NCI-H1105 treated with DMSO at 0.1 percent for 48 hours (cell line): Measurements from ENCODE around the gene TRIM13.
"Not testable (repeated sequence)": the region's sequence is repeated elsewhere in the genome, so short reads cannot be mapped to it uniquely, and the experiment has no call there.

ENCODE experiments used
- DNase-seq: peaks from one replicate; lab custom pipeline; 2025; lab: John Stamatoyannopoulos, UW

The TRIM13 gene

GRCh38 chr13:49996951-49997895, at the start of gene TRIM13:
Gene TRIM13, plus strand, starts transcription at chr13:49997042. Its CDS starts 14,899 bp downstream, at chr13:50011941.
- peak; percentile 63 for DNase-seq

GRCh38 chr13:49948777-49949270, 48.0 kb upstream of the TRIM13 start:
- DNase-seq: not testable (repeated sequence)

GRCh38 chr13:49951754-49952535, 44.9 kb upstream of the TRIM13 start:
- DNase-seq: no peak

- DNase-seq: no peak
These were observed 43.3 kb upstream of the TRIM13 start for GRCh38 chr13:49953560-49953959.

GRCh38 chr13:49954674-49955455, 42.0 kb upstream of the TRIM13 start:
- no peak for DNase-seq

- no peak for DNase-seq
These were observed 40.7 kb upstream of the TRIM13 start for GRCh38 chr13:49956131-49956530.

GRCh38 chr13:49958321-49958720, 38.5 kb upstream of the TRIM13 start:
- no peak for DNase-seq

GRCh38 chr13:49967456-49967855, 29.4 kb upstream of the TRIM13 start:
- DNase-seq: no peak

GRCh38 chr13:49972709-49973108, 24.1 kb upstream of the TRIM13 start:
- no peak for DNase-seq

- no peak for DNase-seq
These were observed 21.0 kb upstream of the TRIM13 start for GRCh38 chr13:49975826-49976225.

GRCh38 chr13:49976314-49977258, 20.3 kb upstream of the TRIM13 start:
- DNase-seq: peak; percentile 63

- DNase-seq: no peak
These were observed 18.9 kb upstream of the TRIM13 start for GRCh38 chr13:49977992-49978391.

GRCh38 chr13:49980266-49980665, 16.6 kb upstream of the TRIM13 start:
- DNase-seq: no peak

GRCh38 chr13:49985129-49985528, 11.7 kb upstream of the TRIM13 start:
- peak; percentile 44 for DNase-seq

GRCh38 chr13:49986471-49986870, 10.4 kb upstream of the TRIM13 start:
- no peak for DNase-seq

GRCh38 chr13:49990612-49991011, 6.2 kb upstream of the TRIM13 start:
- DNase-seq: not testable (repeated sequence)

- DNase-seq: no peak
These were observed 3.7 kb upstream of the TRIM13 start for GRCh38 chr13:49993111-49993510.

GRCh38 chr13:49993666-49994065, 3.2 kb upstream of the TRIM13 start:
- no peak for DNase-seq

- no peak for DNase-seq
These were observed 1.2 kb upstream of the TRIM13 start for GRCh38 chr13:49995625-49996101.

- DNase-seq: peak; percentile 58
These were observed 504 bp upstream of the TRIM13 start for GRCh38 chr13:49996161-49996915.
